ENCODE measurements around the gene SNX25. TPM values are rescaled to one million over a fixed set of nuclear protein-coding genes. Genes with fewer than 3 reads are reported as not detected.

SNX25 gene
- total and polyA plus RNA-seq, 5 experiments from 2014 or later: 4.2 to 16.6 (median 7.6) TPM

DNA sequence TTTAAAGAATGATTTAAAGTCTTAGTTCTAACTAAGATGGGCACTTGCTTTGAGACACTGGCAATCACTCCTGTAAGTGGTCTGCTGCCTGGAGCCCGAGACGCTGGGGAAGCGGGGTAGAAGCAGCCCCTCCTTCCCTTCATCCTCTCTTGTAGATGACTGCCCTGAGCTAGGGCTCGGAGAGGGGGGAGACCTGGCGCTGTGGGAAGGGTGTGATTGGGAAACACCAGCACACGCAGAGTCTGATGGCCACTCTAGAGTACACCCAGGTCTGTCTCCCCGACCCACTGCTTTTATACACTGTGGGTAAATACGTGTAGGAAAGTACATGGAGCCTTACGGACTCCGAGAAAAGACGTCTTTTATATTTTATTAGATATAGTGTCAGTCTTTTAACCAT is 162.3 kb downstream of the SNX25 start:
- Mint-ChIP-seq H3K27ac (no peak overlapping the region), H3K4me1 (no peaks in the 10 kb centered on the region), H3K27me3 (no peaks in the 10 kb centered on the region), H3K4me3 (no peak overlapping the region), H3K36me3 (peaks cover 0 to 16% (median 10%) of the 10 kb centered on the region in 3 donors), H3K9me3 (no peaks in the 10 kb centered on the region)
- ATAC-seq (no peak), DNase-seq (no peak)
- POLR2A ChIA-PET: no interaction called here

DNA sequence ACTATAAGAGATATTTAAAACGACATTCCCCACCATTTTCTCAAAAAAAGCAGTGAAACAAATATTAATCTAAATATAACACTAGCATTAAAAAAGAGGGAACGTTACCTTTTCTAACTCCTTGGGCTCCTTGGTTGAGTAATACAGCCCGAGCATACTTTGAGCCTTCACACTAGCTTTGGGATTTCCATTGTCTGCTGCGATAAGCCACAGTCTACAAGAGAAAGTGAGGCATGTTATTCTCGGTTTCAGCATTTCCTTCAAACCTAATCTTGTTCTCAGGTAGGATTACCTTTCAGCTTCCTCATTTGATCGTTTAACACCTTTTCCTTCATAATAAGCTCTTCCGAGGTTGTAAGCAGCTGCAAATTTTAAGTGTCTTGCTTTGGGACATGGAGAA is 164.6 kb downstream of the SNX25 start:
- H3K27ac Mint-ChIP-seq: no peak overlapping the region

DNA sequence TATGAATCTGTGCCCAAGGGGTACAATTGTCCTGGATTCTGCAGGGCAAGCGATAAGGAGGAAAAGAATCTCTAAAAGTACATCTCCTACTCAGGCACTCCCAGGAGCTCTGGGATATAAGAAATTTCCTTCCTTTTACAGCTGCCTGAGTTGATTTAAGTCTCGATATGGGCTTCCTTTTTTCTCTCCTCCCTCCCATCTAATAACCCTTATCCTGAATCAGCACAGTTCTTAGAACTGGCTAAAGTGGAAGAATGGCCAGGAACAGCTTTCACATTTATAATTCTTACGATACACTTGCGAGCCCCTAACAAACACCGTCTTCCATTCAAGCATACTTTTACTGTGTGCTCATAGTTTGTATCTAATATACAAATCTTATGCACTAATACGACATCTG is 165.2 kb downstream of the SNX25 start:
- no peak for DNase-seq
- H3K27me3 Mint-ChIP-seq: no peaks in the 10 kb centered on the region
- no peak overlapping the region for H3K4me3 Mint-ChIP-seq
- H3K9me3 Mint-ChIP-seq: no peaks in the 10 kb centered on the region
- peaks cover 5 to 11% (median 5%) of the 10 kb centered on the region in 3 donors for H3K36me3 Mint-ChIP-seq
- ATAC-seq: no peak
- H3K4me1 Mint-ChIP-seq: no peaks in the 10 kb centered on the region
- POLR2A ChIA-PET: no interaction called here
- no peak overlapping the region for H3K27ac Mint-ChIP-seq

More for the DNA sequence above, 164.6 kb downstream of the SNX25 start:
- DNase-seq: no peak
- Mint-ChIP-seq H3K4me3 (no peak overlapping the region), H3K4me1 (no peaks in the 10 kb centered on the region), H3K9me3 (no peaks in the 10 kb centered on the region), H3K27me3 (no peaks in the 10 kb centered on the region), H3K36me3 (peaks cover 4 to 12% (median 5%) of the 10 kb centered on the region in 3 donors)
- POLR2A ChIA-PET: no interaction called here
- no peak for ATAC-seq

DNA sequence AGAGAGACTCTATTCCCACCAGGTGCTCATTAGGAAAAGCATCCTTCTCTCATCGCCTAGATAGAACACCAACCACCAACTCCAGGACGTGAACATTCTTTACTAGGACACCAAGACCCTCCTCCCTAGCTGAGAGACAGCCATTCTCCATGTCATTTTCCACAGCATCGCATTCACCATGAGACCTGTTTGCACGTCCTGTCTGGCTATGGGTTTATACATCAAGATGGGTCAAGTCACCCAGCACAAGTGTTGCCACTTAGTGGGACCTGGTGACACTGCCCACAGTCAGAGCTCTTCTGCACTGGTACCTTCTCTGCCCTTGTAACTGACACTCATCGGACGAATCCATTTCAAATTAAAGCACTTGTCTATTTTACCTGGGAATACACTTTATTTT is 168.9 kb downstream of the SNX25 start:
- POLR2A ChIA-PET: no interaction called here
- no peak for DNase-seq
- ATAC-seq: no peak
- H3K36me3 Mint-ChIP-seq: peaks cover 0 to 13% (median 13%) of the 10 kb centered on the region in 3 donors
- H3K4me3 Mint-ChIP-seq: no peak overlapping the region
- peaks cover 0 to 14% (median 9%) of the 10 kb centered on the region in 9 donors for H3K9me3 Mint-ChIP-seq
- H3K4me1 Mint-ChIP-seq: no peaks in the 10 kb centered on the region
- no peak overlapping the region for H3K27ac Mint-ChIP-seq
- no peaks in the 10 kb centered on the region for H3K27me3 Mint-ChIP-seq

DNA sequence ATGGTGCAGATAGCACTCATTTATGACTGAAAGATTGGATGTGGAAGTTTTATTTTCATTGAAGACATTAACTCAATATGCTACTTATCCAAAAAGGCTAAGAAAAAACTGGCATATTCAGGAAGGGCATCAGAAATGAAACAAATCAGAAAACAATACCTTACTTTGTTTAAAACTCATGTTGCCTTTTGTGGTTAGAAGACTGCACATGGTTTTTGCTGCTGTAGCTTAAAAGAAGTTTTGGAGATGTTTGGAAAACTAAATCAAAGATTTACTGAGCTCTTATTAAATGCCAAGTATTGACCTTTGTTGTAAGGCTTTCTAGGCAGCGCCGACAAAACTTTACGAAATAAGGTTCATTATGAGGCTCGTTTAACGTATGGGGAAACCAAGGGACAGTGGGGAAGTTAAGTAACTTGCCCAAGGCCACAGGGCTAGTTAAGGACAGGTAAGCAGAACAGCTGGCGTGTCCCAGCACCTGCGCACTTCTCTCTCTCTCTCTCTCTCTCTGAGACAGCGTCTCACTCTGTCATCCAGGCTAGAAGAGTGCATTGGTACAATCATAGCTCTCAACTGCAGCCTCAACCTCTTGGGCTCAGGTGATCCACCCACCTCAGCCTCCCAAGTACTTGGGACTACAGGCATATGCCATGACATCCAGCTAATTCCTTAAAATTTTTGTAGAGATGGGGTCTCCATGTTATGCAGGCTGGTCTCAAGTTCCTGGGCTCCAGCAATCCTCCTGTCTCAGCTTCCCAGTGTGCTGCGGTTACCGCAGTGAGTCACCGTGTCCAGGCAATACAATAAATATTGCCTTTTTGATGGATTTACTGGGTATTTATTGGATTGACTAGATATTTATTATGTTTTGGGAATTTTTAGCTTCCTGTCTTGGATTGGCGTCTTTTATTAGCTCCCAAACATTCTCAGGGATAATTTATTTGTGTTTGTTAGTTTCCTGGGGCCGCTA is 170.2 kb downstream of the SNX25 start:
- Mint-ChIP-seq H3K27ac (no peak overlapping the region), H3K4me3 (no peak overlapping the region), H3K9me3 (peaks cover 0 to 14% (median 13%) of the 10 kb centered on the region in 9 donors), H3K36me3 (peaks cover 0 to 18% (median 13%) of the 10 kb centered on the region in 3 donors), H3K4me1 (peaks cover 0 to 4% (median 3%) of the 10 kb centered on the region in 4 donors), H3K27me3 (peaks cover 0 to 12% (median 6%) of the 10 kb centered on the region in 5 donors)
- POLR2A ChIA-PET: interaction anchor here (1.3 kb wide), 1 partner anchor 16 kb away, joined by 7 read pairs; the partner anchor contains the start of gene LRP2BP
- DNase-seq: no peak
- ATAC-seq: no peak

DNA sequence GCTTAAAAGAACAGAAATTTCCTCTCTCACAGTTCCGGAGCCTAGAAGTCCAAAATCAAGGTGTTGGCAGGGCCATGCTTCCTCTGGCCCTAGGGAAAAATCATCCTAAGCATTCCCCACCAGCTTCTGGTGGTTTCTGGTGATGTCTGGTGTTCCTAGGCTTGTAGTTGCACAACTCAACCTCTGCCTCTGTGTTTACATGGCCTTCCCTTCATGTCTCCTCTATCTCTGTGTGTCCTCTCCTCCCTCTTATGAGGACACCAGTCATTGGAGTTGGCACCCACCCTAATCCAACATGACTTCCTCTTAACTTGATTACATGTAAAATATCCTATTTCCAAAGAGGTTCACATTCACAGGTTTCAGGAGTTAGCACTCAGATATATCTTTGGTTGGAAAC is 170.9 kb downstream of the SNX25 start:
- ATAC-seq (no peak), DNase-seq (no peak)
- Mint-ChIP-seq H3K4me3 (no peak overlapping the region), H3K9me3 (peaks cover 0 to 14% (median 13%) of the 10 kb centered on the region in 9 donors), H3K4me1 (peaks cover 2 to 11% (median 9%) of the 10 kb centered on the region in 4 donors), H3K36me3 (peaks cover 0 to 18% (median 13%) of the 10 kb centered on the region in 3 donors), H3K27ac (no peak overlapping the region), H3K27me3 (peaks cover 0 to 19% (median 6%) of the 10 kb centered on the region in 5 donors)
- POLR2A ChIA-PET: interaction anchor here (1.3 kb wide), 1 partner anchor 15 kb away, joined by 7 read pairs; the partner anchor contains the start of gene LRP2BP

DNA sequence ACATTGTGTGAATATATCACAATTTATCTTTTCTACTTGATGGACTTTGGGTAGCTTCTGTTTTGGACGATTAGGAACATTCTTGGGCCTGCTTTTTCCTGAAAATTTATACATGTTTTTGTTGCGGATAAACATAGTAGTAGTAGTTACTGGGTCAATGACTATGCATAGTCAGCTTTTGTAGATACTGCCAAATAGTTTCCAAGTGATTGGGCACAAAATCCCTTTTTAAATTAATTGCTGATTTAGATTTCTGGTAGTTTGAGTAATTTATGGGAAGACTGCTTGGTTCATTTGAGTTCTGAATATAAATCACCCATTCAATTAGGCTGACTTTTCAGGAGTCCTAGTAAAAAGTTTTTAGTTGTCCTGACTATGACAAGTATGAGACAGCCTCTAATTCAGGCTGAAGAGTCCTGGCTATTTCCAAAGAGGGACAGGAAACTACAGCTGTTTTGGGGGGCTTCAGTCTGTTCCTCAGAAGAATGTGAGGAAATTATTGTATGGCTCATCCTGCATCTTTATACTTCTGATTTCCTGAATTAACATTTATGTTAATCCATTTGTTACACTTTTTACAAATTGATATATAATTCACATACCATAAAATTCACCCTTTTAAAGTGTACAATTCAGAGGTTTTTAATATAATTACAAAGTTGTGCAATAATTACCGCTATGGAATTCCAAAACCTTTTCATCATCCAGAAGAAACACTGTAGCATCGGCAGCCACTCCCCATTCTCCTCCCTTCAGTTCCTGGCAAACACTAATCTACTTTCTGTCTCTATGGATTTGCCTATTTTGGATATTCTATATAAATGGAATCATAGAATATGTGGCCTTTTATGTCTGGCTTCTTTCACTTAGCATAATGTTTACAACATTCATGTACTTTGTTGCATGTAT is 172.1 kb downstream of the SNX25 start:
- POLR2A ChIA-PET: no interaction called here
- peaks cover 0 to 18% (median 13%) of the 10 kb centered on the region in 3 donors for H3K36me3 Mint-ChIP-seq
- ATAC-seq: no peak

DNA sequence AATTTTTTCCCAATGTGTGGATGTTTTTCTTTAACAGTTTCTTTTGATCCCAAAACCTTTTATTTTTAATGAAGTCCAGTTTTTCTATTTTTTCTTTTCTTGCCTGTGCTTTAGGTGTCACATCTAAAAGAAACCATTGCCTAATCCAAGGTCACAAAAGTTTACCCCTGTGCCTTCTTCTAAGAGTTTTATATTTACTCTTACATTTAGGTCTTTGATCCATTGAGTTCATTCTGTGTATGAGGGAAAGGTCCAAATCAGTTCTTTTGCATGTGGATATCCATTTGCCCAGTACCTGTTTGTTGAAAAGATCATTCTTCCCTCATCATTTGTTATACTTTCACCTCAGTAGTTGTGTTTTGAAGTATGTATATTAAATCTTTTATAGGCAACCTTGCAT is 173.4 kb downstream of the SNX25 start:
- peaks cover 2 to 12% (median 11%) of the 10 kb centered on the region in 4 donors for H3K4me1 Mint-ChIP-seq
- H3K27ac Mint-ChIP-seq: no peak overlapping the region
- peaks cover 0 to 18% (median 13%) of the 10 kb centered on the region in 3 donors for H3K36me3 Mint-ChIP-seq

More for the DNA sequence above, 172.1 kb downstream of the SNX25 start:
- H3K27ac Mint-ChIP-seq: no peak overlapping the region
- no peak for DNase-seq
- peaks cover 2 to 12% (median 11%) of the 10 kb centered on the region in 4 donors for H3K4me1 Mint-ChIP-seq
- peaks cover 4 to 25% (median 7%) of the 10 kb centered on the region in 5 donors for H3K27me3 Mint-ChIP-seq
- H3K9me3 Mint-ChIP-seq: peaks cover 0 to 14% (median 13%) of the 10 kb centered on the region in 9 donors
- H3K4me3 Mint-ChIP-seq: no peak overlapping the region

DNA sequence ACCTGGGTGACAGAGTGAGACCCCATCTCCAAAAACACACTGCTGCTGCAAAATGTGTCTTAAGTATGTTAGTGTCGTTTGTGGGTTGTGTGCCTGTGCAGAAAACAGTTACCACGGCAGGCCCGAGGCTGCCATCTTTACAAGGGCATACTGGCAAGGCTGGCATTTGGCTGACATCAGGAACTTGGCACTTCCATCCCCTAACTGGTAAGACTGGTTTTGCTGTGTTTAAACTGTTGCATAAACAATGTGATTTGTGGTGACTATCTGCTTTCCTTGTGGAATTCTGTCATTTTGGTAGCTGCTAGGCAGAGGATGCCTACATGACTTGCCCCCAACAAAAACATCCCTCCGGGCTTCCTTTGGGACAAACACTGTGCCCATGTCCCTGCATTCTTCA is 174.1 kb downstream of the SNX25 start:
- peaks cover 0 to 16% (median 13%) of the 10 kb centered on the region in 3 donors for H3K36me3 Mint-ChIP-seq
- H3K9me3 Mint-ChIP-seq: peaks cover 0 to 15% (median 13%) of the 10 kb centered on the region in 9 donors
- H3K4me3 Mint-ChIP-seq: no peak overlapping the region
- peaks cover 4 to 25% (median 7%) of the 10 kb centered on the region in 5 donors for H3K27me3 Mint-ChIP-seq
- DNase-seq: no peak
- ATAC-seq: no peak
- H3K4me1 Mint-ChIP-seq: peaks cover 2 to 12% (median 11%) of the 10 kb centered on the region in 4 donors
- POLR2A ChIA-PET: no interaction called here
- H3K27ac Mint-ChIP-seq: no peak overlapping the region

More for the DNA sequence above, 173.4 kb downstream of the SNX25 start:
- POLR2A ChIA-PET: no interaction called here
- H3K27me3 Mint-ChIP-seq: peaks cover 4 to 25% (median 7%) of the 10 kb centered on the region in 5 donors
- peaks cover 0 to 15% (median 13%) of the 10 kb centered on the region in 9 donors for H3K9me3 Mint-ChIP-seq
- DNase-seq (no peak), ATAC-seq (no peak)
- H3K4me3 Mint-ChIP-seq: no peak overlapping the region

DNA sequence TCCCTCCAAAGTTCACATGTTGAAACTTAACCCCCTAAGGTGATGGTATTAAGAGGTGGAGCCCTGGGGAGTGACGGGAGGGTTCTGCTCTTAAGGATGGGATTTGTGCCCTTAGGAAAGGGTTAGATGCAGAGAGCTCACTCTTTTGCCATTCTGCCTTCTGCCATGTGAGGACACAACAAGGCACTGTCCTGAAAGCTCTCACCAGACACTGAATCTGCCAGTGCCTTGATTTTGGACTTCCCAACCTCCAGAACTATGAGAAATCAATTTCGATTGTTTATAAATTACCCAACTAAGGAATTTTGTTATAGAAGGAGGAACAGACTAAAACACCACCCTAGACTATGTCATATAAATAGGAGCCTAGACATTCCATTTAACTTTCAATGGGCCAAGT is 174.7 kb downstream of the SNX25 start:
- Mint-ChIP-seq H3K4me1 (peaks cover 2 to 12% (median 11%) of the 10 kb centered on the region in 4 donors), H3K27me3 (peaks cover 4 to 25% (median 7%) of the 10 kb centered on the region in 5 donors), H3K27ac (no peak overlapping the region), H3K36me3 (peaks cover 0 to 13% (median 13%) of the 10 kb centered on the region in 3 donors), H3K9me3 (peaks cover 0 to 15% (median 13%) of the 10 kb centered on the region in 9 donors), H3K4me3 (no peak overlapping the region)
- DNase-seq (no peak), ATAC-seq (no peak)
- POLR2A ChIA-PET: interaction anchor here (2.9 kb wide), 1 partner anchor 12 kb away, joined by 11 read pairs; the partner anchor contains the start of genes ANKRD37 and LRP2BP

DNA sequence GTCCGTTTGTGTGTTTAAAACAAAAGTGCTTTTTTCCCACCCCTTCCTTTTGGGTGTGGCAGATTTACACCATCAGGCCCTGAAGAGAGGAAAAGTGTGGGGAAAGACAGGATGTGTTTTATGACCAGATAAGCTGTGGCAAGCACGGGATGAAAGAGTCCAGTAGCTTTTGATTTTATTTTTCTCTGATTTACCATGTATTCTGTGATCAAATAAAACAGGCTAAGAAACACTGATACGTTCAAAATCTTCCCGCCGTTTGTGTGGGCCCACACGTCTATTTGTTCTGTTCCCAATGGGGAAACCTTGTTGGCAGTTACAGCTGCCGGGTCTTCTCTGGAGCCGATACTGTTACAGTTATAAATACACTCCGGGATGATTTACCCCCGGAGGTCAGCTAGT is 175.5 kb downstream of the SNX25 start:
- POLR2A ChIA-PET: interaction anchor here (2.9 kb wide), 1 partner anchor 11 kb away, joined by 11 read pairs; the partner anchor contains the start of genes ANKRD37 and LRP2BP
- Mint-ChIP-seq H3K36me3 (peaks cover 0 to 13% (median 12%) of the 10 kb centered on the region in 3 donors), H3K4me1 (peaks cover 2 to 12% (median 11%) of the 10 kb centered on the region in 4 donors), H3K27ac (peak overlapping the region in 1 of 10 donors; percentile 24), H3K27me3 (peaks cover 4 to 25% (median 7%) of the 10 kb centered on the region in 5 donors), H3K4me3 (peak overlapping the region in 7 of 10 donors; percentile 25 to 48 (median 38)), H3K9me3 (peaks cover 0 to 15% (median 13%) of the 10 kb centered on the region in 9 donors)
- ATAC-seq (no peak), DNase-seq (no peak)

DNA sequence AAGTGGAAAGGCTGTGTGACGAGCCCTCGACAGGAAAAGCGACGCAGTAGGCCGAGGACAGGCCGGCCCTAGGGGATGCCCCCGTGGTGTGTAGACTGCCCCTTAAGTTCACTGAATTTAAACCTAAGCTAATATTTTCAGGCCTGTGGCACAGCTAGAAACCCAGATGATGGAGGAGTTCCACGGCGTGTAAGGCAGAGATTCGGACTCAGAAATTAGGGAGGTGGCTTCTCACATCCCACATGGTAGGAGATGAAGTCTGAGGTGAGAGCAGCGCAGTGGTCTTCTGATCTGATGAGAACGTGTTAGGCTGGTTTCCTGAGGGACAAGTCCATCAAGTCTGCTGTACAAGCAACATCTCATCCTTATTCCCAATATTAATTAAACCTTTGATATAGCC is 178.6 kb downstream of the SNX25 start:
- H3K9me3 Mint-ChIP-seq: peaks cover 0 to 5% (median 0%) of the 10 kb centered on the region in 9 donors
- POLR2A ChIA-PET: interaction anchor here (1.3 kb wide), 1 partner anchor 9 kb away, joined by 4 read pairs; the partner anchor contains the start of gene ANKRD37
- ATAC-seq: no peak

More for the DNA sequence above, 178.6 kb downstream of the SNX25 start:
- DNase-seq: no peak
- peaks cover 2 to 14% (median 12%) of the 10 kb centered on the region in 4 donors for H3K4me1 Mint-ChIP-seq
- H3K36me3 Mint-ChIP-seq: peaks cover 0 to 5% (median 1%) of the 10 kb centered on the region in 3 donors
- H3K27ac Mint-ChIP-seq: no peak overlapping the region
- peaks cover 4 to 25% (median 7%) of the 10 kb centered on the region in 5 donors for H3K27me3 Mint-ChIP-seq
- H3K4me3 Mint-ChIP-seq: no peak overlapping the region
